A549 (cell line): ENCODE results near the gene FANCC. TPM values are rescaled to one million over a fixed set of nuclear protein-coding genes. Genes with fewer than 3 reads are reported as not detected.

ENCODE experiments used
- ATAC-seq, 2 experiments: fragments of 200-7000 bp in 1 of 2; fragments of >200 bp in 1 of 2; cut with Nextera tagmentation in 1 of 2; cut with Tn5 transposase in 1 of 2; 3 replicates each; pipeline versions ENCODE4 v1.8.0 to v1.9.1; 2018 to 2020; ENCODE audit warnings: mild to moderate bottlenecking in 1 of 2, moderate library complexity in 1 of 2
- CTCF ChIA-PET: fragments of 300-600 bp; sonication (Branson Sonifier 250); formaldehyde crosslinking; extraction: SDS; loops from one replicate; lab custom pipeline; 2021; ENCODE audit warnings: antibody characterized with exemption, inconsistent platforms; lab: Yijun Ruan, JAX
- POLR2A ChIA-PET: fragments of 350-600 bp; formaldehyde crosslinking; extraction: SDS; loops from one replicate; lab custom pipeline; 2021; ENCODE audit warnings: antibody characterized with exemption, inconsistent platforms; lab: Yijun Ruan, JAX
- DNase-seq, 2 experiments: peaks; one replicate each; pipeline versions ENCODE4 v3.0.0 to v3.0.0-alpha.2; 2011 to 2016; ENCODE audit warnings: low read depth in 1 of 2, low spot score in 1 of 2
- FAIRE-seq: peaks from 2 replicates; lab custom pipeline; 2011; peaks lifted over from hg19 to GRCh38; lab: Jason Lieb, UNC
- H3K27ac ChIP-seq, 2 experiments: fragments of >200 bp; sonication (Bioruptor Twin); formaldehyde crosslinking; 3 replicates each; pipeline ENCODE4 v1.5.1; 2016 to 2017
- H3K4me1 ChIP-seq: fragments of >200 bp; sonication (Bioruptor Twin); formaldehyde crosslinking; 3 replicates; pipeline ENCODE4 v1.6.1; 2016
- H3K4me2 ChIP-seq: fragments of >200 bp; sonication (Bioruptor Twin); formaldehyde crosslinking; 3 replicates; pipeline ENCODE4 v1.6.1; 2016
- H3K4me3 ChIP-seq: fragments of >200 bp; sonication (Bioruptor Twin); formaldehyde crosslinking; 3 replicates; pipeline ENCODE4 v1.5.1; 2016
- H3K9me3 ChIP-seq: fragments of >200 bp; sonication (Bioruptor Twin); formaldehyde crosslinking; 3 replicates; pipeline ENCODE4 v1.6.1; 2016
- BHLHE40 ChIP-seq: IDR thresholded peaks from 2 replicates; pipeline ENCODE4 v1.6.1; 2012; ENCODE audit warnings: low read depth, low read length, inconsistent platforms
- CBX2 ChIP-seq: fragments of 200-600 bp; sonication (generic); IDR thresholded peaks from 2 replicates; pipeline ENCODE4 v1.6.1; 2016; ENCODE audit warnings: low read depth, mild to moderate bottlenecking, borderline replicate concordance
- CBX8 ChIP-seq: fragments of 200-600 bp; sonication (generic); IDR thresholded peaks from 2 replicates; pipeline ENCODE4 v1.6.1; 2016
- CEBPB ChIP-seq, 2 experiments: fragments of >200 bp in 1 of 2; sonication (Bioruptor Twin) in 1 of 2; formaldehyde crosslinking in 1 of 2; IDR thresholded peaks; 2 replicates each; pipeline ENCODE4 v1.6.1; 2012 to 2016
- CTCF ChIP-seq: fragments of >200 bp; sonication (Bioruptor Twin); formaldehyde crosslinking; IDR thresholded peaks from 3 replicates; pipeline ENCODE4 v1.5.1; 2016
- EHF ChIP-seq: fragments of 250-450 bp; sonication (Bioruptor Pico); IDR thresholded peaks from 2 replicates; pipeline ENCODE4 v1.5.0; 2020; ENCODE audit warnings: mild to moderate bottlenecking
- ELK1 ChIP-seq: fragments of 150-350 bp; IDR thresholded peaks from 2 replicates; pipeline ENCODE4 v1.6.1; 2014; ENCODE audit warnings: low read depth, mild to moderate bottlenecking, low read length
- EP300 ChIP-seq, 2 experiments: fragments of >200 bp; sonication (Bioruptor Twin); formaldehyde crosslinking; IDR thresholded peaks; 2 replicates in 1 of 2; 3 replicates in 1 of 2; pipeline ENCODE4 v1.6.1; 2016 to 2017
- ESRRA ChIP-seq: fragments of 150-350 bp; IDR thresholded peaks from 2 replicates; pipeline ENCODE4 v1.6.1; 2014; ENCODE audit warnings: mild to moderate bottlenecking, low read length, borderline replicate concordance
- FOSB ChIP-seq: fragments of 250-450 bp; sonication (Bioruptor Pico); IDR thresholded peaks from 2 replicates; pipeline ENCODE4 v1.5.0; 2020; ENCODE audit warnings: mild to moderate bottlenecking, moderate library complexity
- FOSL2 ChIP-seq, 2 experiments: fragments of 450-650 bp in 1 of 2; fragments of >200 bp in 1 of 2; sonication (Bioruptor Twin) in 1 of 2; formaldehyde crosslinking; IDR thresholded peaks; 2 replicates each; pipeline versions ENCODE4 v1.5.0 to v1.6.1; 2016 to 2020; ENCODE audit warnings: mild to moderate bottlenecking in 1 of 2, moderate library complexity in 1 of 2
- FOXS1 ChIP-seq: fragments of 250-450 bp; sonication (Bioruptor Pico); IDR thresholded peaks from 2 replicates; pipeline ENCODE4 v1.5.0; 2020; ENCODE audit warnings: mild to moderate bottlenecking, moderate library complexity
- HDAC2 ChIP-seq: fragments of 200-600 bp; sonication (generic); IDR thresholded peaks from 2 replicates; pipeline ENCODE4 v1.6.1; 2016
- HOXA7 ChIP-seq: fragments of 250-450 bp; sonication (Bioruptor Pico); IDR thresholded peaks from 2 replicates; pipeline ENCODE4 v1.5.0; 2020; ENCODE audit warnings: mild to moderate bottlenecking, moderate library complexity
- MAFK ChIP-seq: fragments of 450-650 bp; IDR thresholded peaks from 2 replicates; pipeline ENCODE4 v1.6.1; 2014; ENCODE audit not compliant: partially characterized antibody
- MAX ChIP-seq: IDR thresholded peaks from 2 replicates; pipeline ENCODE4 v1.6.1; 2012
- NFE2L2 ChIP-seq: fragments of 150-350 bp; conservative IDR thresholded peaks from 2 replicates; pipeline ENCODE4 v1.6.1; 2014; ENCODE audit warnings: low read length
- PBX3 ChIP-seq: IDR thresholded peaks from 2 replicates; pipeline ENCODE4 v1.6.1; 2012
- PHF8 ChIP-seq: fragments of 200-600 bp; sonication (generic); IDR thresholded peaks from 2 replicates; pipeline ENCODE4 v1.6.1; 2016; ENCODE audit warnings: low read depth, mild to moderate bottlenecking, antibody characterized with exemption, moderate library complexity, borderline replicate concordance
- POLR2AphosphoS2 ChIP-seq: conservative IDR thresholded peaks from 2 replicates; pipeline ENCODE4 v1.6.1; 2012; ENCODE audit warnings: low read length, improper control_type of control experiment, inconsistent platforms
- RAD21 ChIP-seq, 2 experiments: fragments of >200 bp in 1 of 2; sonication (Bioruptor Twin) in 1 of 2; formaldehyde crosslinking in 1 of 2; IDR thresholded peaks in 1 of 2; conservative IDR thresholded peaks in 1 of 2; 2 replicates in 1 of 2; 3 replicates in 1 of 2; pipeline ENCODE4 v1.6.1; 2012 to 2018; ENCODE audit warnings: inconsistent platforms in 1 of 2
- RFX5 ChIP-seq: fragments of 450-650 bp; IDR thresholded peaks from 2 replicates; pipeline ENCODE4 v1.7.1; 2014; ENCODE audit warnings: antibody characterized with exemption, mild to moderate bottlenecking, moderate library complexity
- RNF2 ChIP-seq: fragments of 200-600 bp; sonication (generic); IDR thresholded peaks from 2 replicates; pipeline ENCODE4 v1.6.1; 2016; ENCODE audit warnings: low read depth, mild to moderate bottlenecking, antibody characterized with exemption, moderate library complexity, borderline replicate concordance
- ZFP36 ChIP-seq: fragments of 450-650 bp; IDR thresholded peaks from 2 replicates; pipeline ENCODE4 v1.6.1; 2014; ENCODE audit warnings: borderline replicate concordance; ENCODE audit not compliant: partially characterized antibody
- ZNF302 ChIP-seq: fragments of 250-450 bp; sonication (Bioruptor Pico); IDR thresholded peaks from 2 replicates; pipeline ENCODE4 v1.9.0; 2021; ENCODE audit warnings: inconsistent platforms, mild to moderate bottlenecking, moderate library complexity
- WGBS: methylation state at CpG from one replicate; pipeline ENCODE4 v1.1.6; 2017; ENCODE audit errors: missing lambda C conversion rate; 5-methylcytosine and 5-hydroxymethylcytosine counted together
- polyA plus RNA-seq, 4 experiments: library from polyadenylated mRNA; depleted of rRNA in 3 of 4; stranded (reverse); fragments of >200 nt; fragmentation: RNase III in 1 of 4; extraction: RNeasy Plus Mini Kit Qiagen cat#74134 plus additional on column Dnase treatment in 1 of 4; gene quantifications; 2 replicates in 3 of 4; 3 replicates in 1 of 4; pipeline ENCODE4 v1.2.3, GENCODE V29; 2011 to 2017

Gene FANCC
- polyA plus RNA-seq, 2 of the 4 experiments (the other 2 are of a cell fraction): 13.5 to 24.9 TPM

- TF ChIP-seq MAFK (no peak), CTCF (no peak), NFE2L2 (no peak), PHF8 (no peak), HDAC2 (no peak), CBX8 (no peak), ZFP36 (no peak), CBX2 (no peak), MAX (no peak), BHLHE40 (no peak), EHF (CRISPR knock-in tag) (no peak), ESRRA (no peak), FOSL2 (IDR thresholded peaks at IDR 0.05) (no peak), FOSL2 (CRISPR knock-in tag; IDR thresholded peaks at IDR 0.05) (no peak), PBX3 (no peak), CEBPB (IDR thresholded peaks at IDR 0.05) (no peak), HOXA7 (CRISPR knock-in tag) (no peak), RFX5 (no peak), RNF2 (no peak), ELK1 (no peak)
- H3K4me3 ChIP-seq: no peak overlapping the region
- ChIA-PET CTCF (interaction anchor here (2.7 kb wide), 1 partner anchor 452 kb away, joined by 13 read pairs; no protein-coding TSS in a partner anchor), POLR2A (no interaction called here)
- ATAC-seq: no peak
- no peak for FAIRE-seq
- peaks cover 21% of the 10 kb centered on the region for H3K4me1 ChIP-seq
- H3K9me3 ChIP-seq: no peaks in the 10 kb centered on the region
- no peak overlapping the region for H3K27ac ChIP-seq
- no peak for DNase-seq
- H3K4me2 ChIP-seq: no peak overlapping the region
- 88% methylated on average over 4 of the region's 4 CpGs for WGBS
Measured at GRCh38 chr9:95133325-95133705, 184.2 kb downstream of the FANCC start.

- Histone ChIP-seq H3K9me3 (no peaks in the 10 kb centered on the region), H3K4me2 (no peak overlapping the region), H3K4me1 (peaks cover 25% of the 10 kb centered on the region), H3K4me3 (no peak overlapping the region), H3K27ac (no peak overlapping the region)
- CTCF ChIA-PET: interaction anchor here (0.5 to 8.5 kb wide), 20 partner anchors 9 to 1085 kb away, joined by 3 to 284 read pairs (median 8); partner anchors contain the start of gene PCAT7
- FAIRE-seq (no peak), DNase-seq (no peak)
- POLR2A ChIA-PET: interaction anchor here (1.1 kb wide), 1 partner anchor 463 kb away, joined by 4 read pairs; no protein-coding TSS in a partner anchor
- WGBS: 89% methylated on average over 17 of the region's 17 CpGs
- TF ChIP-seq FOXS1 (CRISPR knock-in tag) (no peak), CTCF (no peak), MAFK (no peak), ZNF302 (CRISPR knock-in tag) (no peak), EP300 (IDR thresholded peaks at IDR 0.05) (no peak), POLR2AphosphoS2 (no peak), FOSL2 (IDR thresholded peaks at IDR 0.05) (no peak), FOSL2 (CRISPR knock-in tag; IDR thresholded peaks at IDR 0.05) (no peak), RAD21 (conservative IDR thresholded peaks at IDR 0.05 in 1 of 2, IDR thresholded peaks at IDR 0.05 in 1 of 2) (no peak), FOSB (CRISPR knock-in tag) (no peak)
- TF ChIP-seq, all 56 proteins: peak for 0
- ATAC-seq: no peak
Measured at GRCh38 chr9:95132366-95133324, 184.9 kb downstream of the FANCC start.
